Measurements from ENCODE around the gene PIP4K2A. TPM values are rescaled to one million over a fixed set of nuclear protein-coding genes. Genes with fewer than 3 reads are reported as not detected.

Gene PIP4K2A
- total and polyA plus RNA-seq, 2 of the 8 experiments (the other 6 are each of a cell fraction or from before 2014, with no cell fraction given): 19.0 to 60.9 TPM

GRCh38 chr10:22606164-22606614, 108.2 kb downstream of the PIP4K2A start (continued):
- TF ChIP-seq CHD7 (IDR thresholded peaks at IDR 0.05; ENCODE audit: insufficient replicate concordance, low read length) (no peak), BRCA1 (IDR thresholded peaks at IDR 0.05; ENCODE audit: low read depth, low read length) (no peak), CHD2 (IDR thresholded peaks at IDR 0.05; ENCODE audit: low read length) (no peak), EGR1 (IDR thresholded peaks at IDR 0.05; ENCODE audit: borderline replicate concordance, low read depth, low read length) (no peak), TBP (IDR thresholded peaks at IDR 0.05; ENCODE audit: low read depth, low read length) (no peak), EP300 (IDR thresholded peaks at IDR 0.05; ENCODE audit: borderline replicate concordance in 1 of 2, low read depth in 2 of 2, low read length in 2 of 2) (no peak)

Measured in H1 (cell line).